ENCODE results near the gene SGK2. TPM values are rescaled to one million over a fixed set of nuclear protein-coding genes. Genes with fewer than 3 reads are reported as not detected.

Gene SGK2
- polyA plus RNA-seq, 1 of the 3 experiments (the other 2 are of a cell fraction) = 0.21 TPM

GRCh38 chr20:43534791-43535350, 24.0 kb upstream of the SGK2 start (continued):
- TF ChIP-seq MXI1 (IDR thresholded peaks at IDR 0.05; ENCODE audit: low read depth, low read length) (no peak), TEAD4 (IDR thresholded peaks at IDR 0.05; ENCODE audit: borderline replicate concordance, insufficient read depth) (no peak), NFIC (IDR thresholded peaks at IDR 0.05; ENCODE audit: borderline replicate concordance) (no peak)

GRCh38 chr20:43535370-43536004, 23.3 kb upstream of the SGK2 start:
- ChIA-PET POLR2A (no interaction called here), CTCF (interaction anchor here (0.8 to 1.4 kb wide), 4 partner anchors 156 to 557 kb away, joined by 3 to 4 read pairs (median 3); no protein-coding TSS in a partner anchor)
- no peaks in the 10 kb centered on the region for H4K20me1 ChIP-seq (ENCODE audit: insufficient read depth)
- H3K9me2 ChIP-seq = no peaks in the 10 kb centered on the region
- WGBS (ENCODE audit: low lambda C conversion rate) = 81% methylated on average over 4 of the region's 7 CpGs
- DNase-seq = no peak
- peaks cover 0 to 10% of the 10 kb centered on the region in 2 experiments; a peak in 1 of 4 replicates for H3K4me1 ChIP-seq (ENCODE audit: control insufficient read depth in 1 of 2, insufficient read depth in 2 of 2, low read depth in 1 of 2, low read length in 1 of 2)
- H3K4me2 ChIP-seq = no peak overlapping the region
- no peaks in the 10 kb centered on the region for H3K27me3 ChIP-seq (ENCODE audit: insufficient read depth)
- TF ChIP-seq CTCF (IDR thresholded peaks at IDR 0.05) (no peak), FOXM1 (IDR thresholded peaks at IDR 0.05; ENCODE audit: low read depth) (no peak), NRF1 (IDR thresholded peaks at IDR 0.05; ENCODE audit: low read depth, low read length) (no peak), RCOR1 (IDR thresholded peaks at IDR 0.05; ENCODE audit: low read length) (no peak), MEF2A (IDR thresholded peaks at IDR 0.05; ENCODE audit: borderline replicate concordance, low read depth) (no peak)
- H3K9ac ChIP-seq = no peak overlapping the region
- H3F3A ChIP-seq (replicated peaks; ENCODE audit: insufficient read depth) = no peaks in the 10 kb centered on the region
- peaks cover 0 to 4% of the 10 kb centered on the region in 2 experiments for H3K36me3 ChIP-seq (replicated peaks in 1 of 2; ENCODE audit: control insufficient read depth in 1 of 2, insufficient read depth in 2 of 2, low read length in 1 of 2)
- H2AFZ ChIP-seq (ENCODE audit: low read depth) = no peak overlapping the region
- no peak overlapping the region for H3K4me3 ChIP-seq (ENCODE audit: low read depth in 2 of 2, low read length in 1 of 2)
- H3K9me3 ChIP-seq = no peaks in the 10 kb centered on the region
- H3K79me2 ChIP-seq (ENCODE audit: insufficient read depth) = no peaks in the 10 kb centered on the region
- no peak overlapping the region for H3K27ac ChIP-seq (ENCODE audit: low read depth in 2 of 2, low read length in 1 of 2)

DNA sequence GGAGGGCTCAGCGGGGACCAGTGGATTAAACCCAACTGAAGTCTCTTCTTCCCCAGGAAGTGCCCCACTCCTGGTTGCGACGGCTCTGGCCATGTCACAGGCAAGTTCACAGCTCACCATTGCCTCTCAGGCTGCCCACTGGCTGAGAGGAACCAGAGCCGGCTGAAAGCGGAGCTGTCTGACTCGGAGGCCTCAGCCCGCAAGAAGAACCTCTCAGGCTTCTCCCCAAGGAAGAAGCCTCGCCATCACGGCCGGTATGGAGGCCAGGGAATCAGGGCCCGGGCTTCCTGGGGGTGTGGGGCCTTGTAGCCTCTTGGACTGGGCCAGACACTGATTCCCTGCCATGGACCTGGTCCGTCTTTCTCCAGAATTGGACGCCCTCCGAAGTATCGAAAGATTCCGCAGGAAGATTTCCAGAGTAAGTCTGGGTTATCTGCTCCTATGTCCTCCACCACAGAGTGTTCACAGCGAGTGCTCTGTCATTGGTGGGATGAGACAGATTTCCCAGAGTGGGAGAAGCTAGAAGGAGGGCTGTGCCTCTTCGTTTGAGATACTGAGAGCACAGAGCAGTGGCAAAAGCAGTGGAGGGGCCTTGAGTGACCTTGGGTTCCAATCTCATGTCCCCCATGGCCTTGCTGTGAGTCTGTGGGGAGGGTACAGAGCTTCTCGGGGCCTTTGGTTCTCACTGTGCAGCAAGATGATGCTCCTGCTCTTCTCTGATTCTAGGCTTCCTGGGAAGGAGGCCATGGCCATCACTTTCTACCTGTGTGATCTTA, 22.6 kb upstream of the SGK2 start:
- Histone ChIP-seq H2AFZ (ENCODE audit: low read depth) (no peak overlapping the region), H3K36me3 (replicated peaks in 1 of 2; ENCODE audit: control insufficient read depth in 1 of 2, insufficient read depth in 2 of 2, low read length in 1 of 2) (peaks cover 0 to 4% of the 10 kb centered on the region in 2 experiments)

More for the DNA sequence above, 22.6 kb upstream of the SGK2 start:
- H3K9ac ChIP-seq = no peak overlapping the region
- no peaks in the 10 kb centered on the region for H3K9me2 ChIP-seq
- DNase-seq = no peak
- H3K4me1 ChIP-seq (ENCODE audit: control insufficient read depth in 1 of 2, insufficient read depth in 2 of 2, low read depth in 1 of 2, low read length in 1 of 2) = peaks cover 0 to 10% of the 10 kb centered on the region in 2 experiments; a peak in 1 of 4 replicates
- ChIA-PET CTCF (interaction anchor here (1.1 to 2.8 kb wide), 8 partner anchors 9 to 556 kb away, joined by 3 to 41 read pairs (median 4); no protein-coding TSS in a partner anchor), POLR2A (interaction anchor here (0.6 kb wide), 1 partner anchor 13 kb away, joined by 5 read pairs; no protein-coding TSS in a partner anchor)
- no peaks in the 10 kb centered on the region for H3K27me3 ChIP-seq (ENCODE audit: insufficient read depth)
- H4K20me1 ChIP-seq (ENCODE audit: insufficient read depth) = no peaks in the 10 kb centered on the region
- peaks cover 4% of the 10 kb centered on the region for H3F3A ChIP-seq (replicated peaks; ENCODE audit: insufficient read depth)
- H3K79me2 ChIP-seq (ENCODE audit: insufficient read depth) = no peaks in the 10 kb centered on the region
- no peaks in the 10 kb centered on the region for H3K9me3 ChIP-seq
- H3K4me2 ChIP-seq = no peak overlapping the region
- no peak overlapping the region for H3K4me3 ChIP-seq (ENCODE audit: low read depth in 2 of 2, low read length in 1 of 2)
- 84% methylated on average over 18 of the region's 19 CpGs for WGBS (ENCODE audit: low lambda C conversion rate)
- TF ChIP-seq FOXJ3 (CRISPR knock-in tag; IDR thresholded peaks at IDR 0.05) (no peak), RCOR1 (IDR thresholded peaks at IDR 0.05; ENCODE audit: low read length) (no peak), RFX5 (IDR thresholded peaks at IDR 0.05; ENCODE audit: low read length) (no peak), MXI1 (IDR thresholded peaks at IDR 0.05; ENCODE audit: low read depth, low read length) (no peak)
- H3K27ac ChIP-seq (ENCODE audit: low read depth in 2 of 2, low read length in 1 of 2) = no peak overlapping the region
